ENCODE data around the gene PSPC1. TPM values are rescaled to one million over a fixed set of nuclear protein-coding genes. Genes with fewer than 3 reads are reported as not detected.
A peak's percentile ranks its signal among the peaks of the same experiment; 100 is the strongest.
"Not testable (repeated sequence)": the region's sequence is repeated elsewhere in the genome, so short reads cannot be mapped to it uniquely, and the experiment has no call there.

Gene PSPC1
- 100 to 1,000 TPM in 2 of 3 donors, 10 to 100 TPM in 1; 94.1 to 110 (median 107) TPM for total RNA-seq
- total RNA-seq (2013) = 125 TPM

DNA sequence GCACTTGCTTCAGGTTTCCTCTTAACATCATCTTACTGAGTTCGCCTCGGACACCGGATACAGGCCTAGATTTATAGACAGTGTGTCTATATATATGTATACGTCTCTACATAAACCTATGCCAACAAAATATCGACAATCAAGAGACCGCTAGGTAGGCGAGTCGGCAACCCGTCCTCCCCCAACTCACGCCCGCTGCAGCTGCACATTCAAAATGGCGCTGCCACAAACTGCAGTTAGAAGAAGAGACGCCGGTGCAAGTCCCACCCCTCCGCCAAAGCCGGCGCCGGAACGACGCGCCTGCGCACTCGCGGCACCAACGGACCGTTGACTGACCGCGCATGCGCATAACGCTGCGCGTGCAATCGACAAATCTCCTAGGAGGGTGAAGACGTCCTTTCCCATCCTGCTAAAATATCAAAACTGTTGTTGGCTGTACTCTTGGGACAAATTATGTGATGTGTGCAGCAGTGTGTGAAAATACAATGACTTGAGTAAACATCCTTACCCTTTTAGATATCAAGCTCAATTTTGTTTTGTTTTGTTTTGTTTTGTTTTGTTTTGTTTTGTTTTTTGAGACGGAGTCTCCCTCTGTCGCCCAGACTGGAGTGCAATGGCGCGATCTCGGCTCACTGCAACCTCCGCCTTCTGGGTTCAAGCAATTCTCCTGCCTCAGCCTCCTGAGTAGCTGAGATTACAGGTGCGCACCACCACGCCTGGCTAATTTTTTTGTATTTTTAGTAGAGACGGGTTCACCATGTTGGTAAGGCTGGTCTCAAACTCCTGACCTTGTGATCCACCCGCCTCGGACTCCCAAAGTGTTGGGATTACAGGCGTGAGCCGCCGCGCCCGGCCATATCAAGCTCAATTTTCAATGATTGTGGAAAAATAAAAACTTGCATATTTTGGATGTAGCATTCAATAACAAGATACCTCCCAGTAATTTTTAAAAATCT lies at the start of gene PSPC1:
TSS of gene PSPC1 (minus strand) at position 219 of the 956 bp plus-strand sequence. CDS start at position 31, 188 bp downstream.
- peaks cover 12% of the 10 kb centered on the region for H3K4me1 ChIP-seq (ENCODE audit: control insufficient read depth, insufficient read depth, low read length)
- H3K9me3 ChIP-seq (ENCODE audit: control insufficient read depth, insufficient read depth, low read length); H3K36me3 Mint-ChIP-seq; H3K4me1 Mint-ChIP-seq; H3K36me3 ChIP-seq (ENCODE audit: control insufficient read depth, insufficient read depth, low read length); H3K9me3 Mint-ChIP-seq; H3K27me3 Mint-ChIP-seq (ENCODE audit: low read depth in 2 of 2); H3K27me3 ChIP-seq (ENCODE audit: control insufficient read depth, insufficient read depth, low read length): not testable (repeated sequence)
- H3K4me3 Mint-ChIP-seq = peak within 1 kb of the TSS; percentile 99
- peak within 1 kb of the TSS; percentile 96 for H3K4me3 ChIP-seq (ENCODE audit: low read length)
- H3K27ac ChIP-seq (ENCODE audit: low read length) = peak within 1 kb of the TSS; percentile 93
- intact Hi-C loops (cut with micrococcal nuclease) = loop anchor here (2.0 to 10.0 kb wide), 2 partner anchors 80 to 182 kb away; partner anchors contain the start of gene ZMYM5
- peak within 1 kb of the TSS; percentile 98 to 99 for H3K27ac Mint-ChIP-seq
- ATAC-seq (peak; percentile 88 to 94 (median 89)), DNase-seq (peak; percentile 91 to 99)
- 25% methylated on average over 45 of the region's 50 CpGs for WGBS (ENCODE audit: insufficient coverage)

- WGBS (ENCODE audit: insufficient coverage) = 97% methylated on average over 2 of the region's 3 CpGs
- H3K4me1 Mint-ChIP-seq = peaks cover 7% of the 10 kb centered on the region in 2 donors
Observed at GRCh38 chr13:19822673-19823072, 39.9 kb upstream of the PSPC1 start.

GRCh38 chr13:19818223-19818842 lies 35.6 kb upstream of the PSPC1 start:
- H3K4me1 Mint-ChIP-seq = peaks cover 15% of the 10 kb centered on the region in 2 donors
- intact Hi-C loops (cut with micrococcal nuclease) = no loop called here
- no peaks in the 10 kb centered on the region for H3K27me3 Mint-ChIP-seq (ENCODE audit: low read depth in 2 of 2)
- Histone ChIP-seq H3K4me1 (ENCODE audit: control insufficient read depth, insufficient read depth, low read length) (no peaks in the 10 kb centered on the region), H3K36me3 (ENCODE audit: control insufficient read depth, insufficient read depth, low read length) (peaks cover 17% of the 10 kb centered on the region), H3K27ac (ENCODE audit: low read length) (no peak overlapping the region), H3K4me3 (ENCODE audit: low read length) (no peak overlapping the region), H3K27me3 (ENCODE audit: control insufficient read depth, insufficient read depth, low read length) (no peaks in the 10 kb centered on the region), H3K9me3 (ENCODE audit: control insufficient read depth, insufficient read depth, low read length) (no peaks in the 10 kb centered on the region)
- ATAC-seq (peak in 1 of 3 donors; percentile 44), DNase-seq (peak; percentile 22 to 44)
- TF ChIP-seq, protein P1, sequence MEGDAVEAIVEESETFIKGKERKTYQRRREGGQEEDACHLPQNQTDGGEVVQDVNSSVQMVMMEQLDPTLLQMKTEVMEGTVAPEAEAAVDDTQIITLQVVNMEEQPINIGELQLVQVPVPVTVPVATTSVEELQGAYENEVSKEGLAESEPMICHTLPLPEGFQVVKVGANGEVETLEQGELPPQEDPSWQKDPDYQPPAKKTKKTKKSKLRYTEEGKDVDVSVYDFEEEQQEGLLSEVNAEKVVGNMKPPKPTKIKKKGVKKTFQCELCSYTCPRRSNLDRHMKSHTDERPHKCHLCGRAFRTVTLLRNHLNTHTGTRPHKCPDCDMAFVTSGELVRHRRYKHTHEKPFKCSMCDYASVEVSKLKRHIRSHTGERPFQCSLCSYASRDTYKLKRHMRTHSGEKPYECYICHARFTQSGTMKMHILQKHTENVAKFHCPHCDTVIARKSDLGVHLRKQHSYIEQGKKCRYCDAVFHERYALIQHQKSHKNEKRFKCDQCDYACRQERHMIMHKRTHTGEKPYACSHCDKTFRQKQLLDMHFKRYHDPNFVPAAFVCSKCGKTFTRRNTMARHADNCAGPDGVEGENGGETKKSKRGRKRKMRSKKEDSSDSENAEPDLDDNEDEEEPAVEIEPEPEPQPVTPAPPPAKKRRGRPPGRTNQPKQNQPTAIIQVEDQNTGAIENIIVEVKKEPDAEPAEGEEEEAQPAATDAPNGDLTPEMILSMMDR (IDR thresholded peaks at IDR 0.05) = no peak
- H3K27ac Mint-ChIP-seq = peak overlapping the region in 1 of 2 donors; percentile 76
- H3K9me3 Mint-ChIP-seq = no peaks in the 10 kb centered on the region
- H3K4me3 Mint-ChIP-seq = no peak overlapping the region
- H3K36me3 Mint-ChIP-seq = peaks cover 11% of the 10 kb centered on the region
- 94% methylated on average over 27 of the region's 27 CpGs for WGBS (ENCODE audit: insufficient coverage)

More at GRCh38 chr13:19822673-19823072, 39.9 kb upstream of the PSPC1 start:
- Mint-ChIP-seq H3K9me3 (no peaks in the 10 kb centered on the region), H3K36me3 (peaks cover 11% of the 10 kb centered on the region), H3K27me3 (ENCODE audit: low read depth in 2 of 2) (no peaks in the 10 kb centered on the region), H3K27ac (no peak overlapping the region), H3K4me3 (no peak overlapping the region)
- intact Hi-C loops (cut with micrococcal nuclease) = no loop called here
- H3K4me3 ChIP-seq (ENCODE audit: low read length) = no peak overlapping the region
- no peaks in the 10 kb centered on the region for H3K4me1 ChIP-seq (ENCODE audit: control insufficient read depth, insufficient read depth, low read length)
- peaks cover 32% of the 10 kb centered on the region for H3K36me3 ChIP-seq (ENCODE audit: control insufficient read depth, insufficient read depth, low read length)
- DNase-seq = no peak
- no peak overlapping the region for H3K27ac ChIP-seq (ENCODE audit: low read length)
- no peaks in the 10 kb centered on the region for H3K27me3 ChIP-seq (ENCODE audit: control insufficient read depth, insufficient read depth, low read length)
- TF ChIP-seq, protein P1 (IDR thresholded peaks at IDR 0.05) = no peak
- no peaks in the 10 kb centered on the region for H3K9me3 ChIP-seq (ENCODE audit: control insufficient read depth, insufficient read depth, low read length)
- ATAC-seq = no peak

All from natural killer cell (primary cell).